ENCODE results near the gene SH3RF1. TPM values are rescaled to one million over a fixed set of nuclear protein-coding genes. Genes with fewer than 3 reads are reported as not detected.
A peak's percentile ranks its signal among the peaks of the same experiment; 100 is the strongest.
"Not testable (repeated sequence)": the region's sequence is repeated elsewhere in the genome, so short reads cannot be mapped to it uniquely, and the experiment has no call there.

The SH3RF1 gene
- total RNA-seq, 1 donor from 2014 or later = 25.6 TPM

DNA sequence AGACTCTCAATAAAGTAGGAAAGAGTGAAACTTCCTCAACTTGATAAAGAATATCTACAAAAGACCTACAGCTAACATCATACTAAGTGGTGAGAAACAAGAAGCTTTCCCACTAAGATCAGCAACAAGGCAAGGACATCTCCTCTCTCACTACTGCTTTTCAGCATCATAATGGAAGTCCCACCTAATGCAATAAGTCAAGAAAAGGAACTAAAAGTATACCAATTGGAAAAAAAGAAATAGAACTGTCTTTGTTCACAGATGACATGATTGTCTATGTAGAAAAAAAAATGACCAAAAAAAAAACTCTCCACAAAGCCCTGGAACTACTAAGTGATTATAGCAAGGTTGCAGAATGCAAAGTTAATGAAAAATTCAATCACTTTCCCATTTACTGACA, 25.1 kb upstream of the SH3RF1 start:
- no peaks in the 10 kb centered on the region for H3K36me3 ChIP-seq (ENCODE audit: control insufficient read depth, insufficient read depth, low read length)
- H3K27me3 ChIP-seq (ENCODE audit: control insufficient read depth, insufficient read depth, low read length) = no peaks in the 10 kb centered on the region
- DNase-seq (ENCODE audit: low read depth) = no peak
- no peak for TF ChIP-seq CTCF (IDR thresholded peaks at IDR 0.05; ENCODE audit: insufficient read depth, low read length, poor library complexity, severe bottlenecking)
- H3K4me3 ChIP-seq (ENCODE audit: low read depth, low read length) = no peak overlapping the region

GRCh38 chr4:169293343-169294176, 22.8 kb upstream of the SH3RF1 start:
- Histone ChIP-seq H3K4me3 (ENCODE audit: low read depth, low read length) (no peak overlapping the region), H3K36me3 (ENCODE audit: control insufficient read depth, insufficient read depth, low read length) (no peaks in the 10 kb centered on the region), H3K27me3 (ENCODE audit: control insufficient read depth, insufficient read depth, low read length) (no peaks in the 10 kb centered on the region)
- no peak for DNase-seq (ENCODE audit: low read depth)
- no peak for TF ChIP-seq CTCF (IDR thresholded peaks at IDR 0.05; ENCODE audit: insufficient read depth, low read length, poor library complexity, severe bottlenecking)

GRCh38 chr4:169287983-169288382, 17.2 kb upstream of the SH3RF1 start:
- H3K4me3 ChIP-seq (ENCODE audit: low read depth, low read length); DNase-seq (ENCODE audit: low read depth); H3K27me3 ChIP-seq (ENCODE audit: control insufficient read depth, insufficient read depth, low read length); H3K36me3 ChIP-seq (ENCODE audit: control insufficient read depth, insufficient read depth, low read length): not testable (repeated sequence)

- no peak for TF ChIP-seq CTCF (IDR thresholded peaks at IDR 0.05; ENCODE audit: insufficient read depth, low read length, poor library complexity, severe bottlenecking)
- no peaks in the 10 kb centered on the region for H3K27me3 ChIP-seq (ENCODE audit: control insufficient read depth, insufficient read depth, low read length)
- no peak overlapping the region for H3K4me3 ChIP-seq (ENCODE audit: low read depth, low read length)
- no peak for DNase-seq (ENCODE audit: low read depth)
- H3K36me3 ChIP-seq (ENCODE audit: control insufficient read depth, insufficient read depth, low read length) = no peaks in the 10 kb centered on the region
These were observed 16.0 kb upstream of the SH3RF1 start for GRCh38 chr4:169286562-169287301.

DNA sequence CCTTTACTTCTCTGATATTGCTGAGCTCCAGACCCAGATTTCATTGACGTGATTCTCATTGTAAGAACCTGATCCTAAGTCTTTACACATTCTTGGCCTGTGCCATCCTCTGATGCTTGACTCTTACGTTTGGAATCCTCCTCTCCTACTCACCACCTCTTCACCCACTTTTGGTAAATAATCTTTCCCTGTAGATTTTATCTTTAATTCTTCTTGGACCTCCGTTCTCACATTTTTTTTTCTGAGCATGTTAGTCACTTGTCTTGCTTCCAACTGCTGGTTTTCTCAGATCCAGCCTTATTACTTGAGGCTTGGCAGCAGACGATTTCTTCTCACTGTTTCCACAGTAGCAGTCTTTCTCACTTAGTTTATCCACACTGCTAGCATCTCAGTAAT, 12.4 kb upstream of the SH3RF1 start:
- no peak for TF ChIP-seq CTCF (IDR thresholded peaks at IDR 0.05; ENCODE audit: insufficient read depth, low read length, poor library complexity, severe bottlenecking)
- Histone ChIP-seq H3K27me3 (ENCODE audit: control insufficient read depth, insufficient read depth, low read length) (no peaks in the 10 kb centered on the region), H3K36me3 (ENCODE audit: control insufficient read depth, insufficient read depth, low read length) (no peaks in the 10 kb centered on the region), H3K4me3 (ENCODE audit: low read depth, low read length) (no peak overlapping the region)
- DNase-seq (ENCODE audit: low read depth) = peak; percentile 39

DNA sequence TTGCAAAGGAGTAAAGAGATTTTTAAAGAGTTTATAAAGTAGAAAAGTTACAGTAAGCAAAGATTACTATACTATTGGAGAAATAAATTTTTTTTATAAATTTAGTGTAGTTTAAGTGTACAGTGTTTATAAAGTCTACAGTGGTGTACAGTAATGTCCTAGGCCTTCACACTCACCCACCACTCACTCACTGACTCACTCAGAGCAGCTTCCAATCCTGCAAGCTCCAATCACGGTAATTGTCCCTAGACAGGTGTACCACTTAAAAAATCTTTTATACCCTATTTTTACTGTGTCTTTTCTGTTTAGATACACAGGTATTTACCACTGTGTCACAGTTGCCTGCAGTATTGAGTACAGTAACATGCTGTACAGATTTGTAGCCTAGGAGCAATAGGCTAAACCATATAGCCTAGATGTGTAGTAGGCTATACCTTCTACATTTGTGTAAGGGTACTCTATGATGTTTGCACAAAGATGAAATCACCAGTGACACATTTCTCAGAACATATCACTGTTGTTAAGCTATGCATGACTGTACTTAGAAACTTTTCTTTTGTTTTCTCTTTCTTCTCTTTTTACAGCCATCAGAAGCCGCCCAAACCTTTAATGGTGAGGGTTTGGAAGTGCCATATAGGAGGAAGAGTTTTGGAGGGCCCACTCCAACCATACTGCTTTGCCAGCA, 11.8 kb upstream of the SH3RF1 start:
- H3K4me3 ChIP-seq (ENCODE audit: low read depth, low read length) = no peak overlapping the region

More for the DNA sequence above, 11.8 kb upstream of the SH3RF1 start:
- no peak for DNase-seq (ENCODE audit: low read depth)
- Histone ChIP-seq H3K27me3 (ENCODE audit: control insufficient read depth, insufficient read depth, low read length) (no peaks in the 10 kb centered on the region), H3K36me3 (ENCODE audit: control insufficient read depth, insufficient read depth, low read length) (no peaks in the 10 kb centered on the region)
- TF ChIP-seq CTCF (IDR thresholded peaks at IDR 0.05; ENCODE audit: insufficient read depth, low read length, poor library complexity, severe bottlenecking) = no peak

Data from kidney epithelial cell (primary cell).